SKM-1 (cell line): Measurements from ENCODE around the gene SBSN.

Experiments used
- DNase-seq: peaks from one replicate; lab custom pipeline; 2025; ENCODE audit not compliant: unreplicated experiment; lab: John Stamatoyannopoulos, UW

SBSN gene

GRCh38 chr19:35508129-35508528, 20.0 kb downstream of the SBSN start:
- no peak for DNase-seq

GRCh38 chr19:35507561-35507960, 20.6 kb downstream of the SBSN start:
- no peak for DNase-seq

DNA sequence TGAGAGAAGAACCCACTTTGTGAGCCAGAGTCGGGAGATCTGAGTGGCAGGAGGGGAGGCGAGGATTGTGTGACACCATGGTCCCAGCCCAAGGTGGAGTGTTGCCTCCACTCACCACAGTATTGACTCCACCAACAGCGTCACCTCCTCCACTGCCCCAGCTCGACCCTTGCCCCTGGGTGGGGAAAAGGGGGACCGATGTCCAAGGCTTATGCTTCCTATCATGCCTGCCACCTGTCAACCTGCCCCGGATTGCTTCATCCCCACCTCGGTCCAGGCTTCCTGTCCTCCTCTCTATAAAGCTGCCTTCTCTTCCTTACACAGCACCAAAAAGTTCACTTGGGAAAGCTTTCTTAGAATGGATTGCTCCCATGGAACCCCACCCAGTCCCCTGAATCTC, 22.1 kb downstream of the SBSN start:
- DNase-seq, result no peak

DNA sequence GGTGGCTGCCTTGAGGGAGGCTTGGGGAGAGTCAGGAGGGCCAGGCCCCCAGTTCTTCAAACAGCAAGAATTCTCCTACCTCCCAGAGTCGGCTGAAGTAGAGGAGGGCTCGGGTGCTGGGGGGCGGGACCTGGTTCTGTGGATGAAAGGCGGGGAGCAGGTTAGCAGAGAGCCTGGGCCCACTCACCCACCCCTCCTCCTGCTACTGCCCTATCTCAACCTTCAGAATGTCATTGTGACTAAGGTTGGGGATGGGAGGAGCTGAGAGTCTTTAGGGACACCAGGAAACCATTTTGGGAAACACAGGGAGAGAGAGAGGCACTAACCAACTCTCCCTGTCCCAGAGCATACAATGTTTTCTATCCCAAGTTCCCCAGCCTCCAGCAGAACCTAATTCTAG, 25.4 kb downstream of the SBSN start:
- DNase-seq, result no peak

- DNase-seq, result no peak
Observed at GRCh38 chr19:35501684-35502083, 26.4 kb downstream of the SBSN start.

GRCh38 chr19:35500611-35501010, 27.5 kb downstream of the SBSN start:
- no peak for DNase-seq

GRCh38 chr19:35498984-35499527, 29.1 kb downstream of the SBSN start:
- no peak for DNase-seq

- DNase-seq, result no peak
Observed at GRCh38 chr19:35498220-35498619, 29.9 kb downstream of the SBSN start.

GRCh38 chr19:35497406-35497805, 30.7 kb downstream of the SBSN start:
- DNase-seq, result no peak

- peak; percentile 38 for DNase-seq
Observed at GRCh38 chr19:35495107-35496064, 32.7 kb downstream of the SBSN start.

DNA sequence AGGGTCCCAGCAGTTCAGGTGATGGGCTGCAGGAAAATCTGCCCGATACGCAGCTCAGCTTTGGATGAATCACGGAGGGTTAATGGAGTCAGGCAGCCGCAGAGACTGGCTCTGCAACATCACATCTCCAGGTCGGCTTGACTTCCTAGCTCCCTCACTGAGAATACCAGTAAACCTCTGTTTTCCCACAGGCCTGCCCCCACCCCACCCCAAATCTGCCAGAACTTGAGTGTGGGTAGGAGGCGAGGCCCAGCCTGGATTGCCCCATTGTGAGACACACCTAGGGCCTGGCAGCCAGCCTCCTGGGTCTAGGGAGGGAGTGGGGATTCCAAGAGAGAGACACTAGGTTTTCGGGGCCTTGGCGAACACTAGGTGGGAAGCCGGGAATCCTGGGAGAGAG, 34.1 kb downstream of the SBSN start:
- no peak for DNase-seq

DNA sequence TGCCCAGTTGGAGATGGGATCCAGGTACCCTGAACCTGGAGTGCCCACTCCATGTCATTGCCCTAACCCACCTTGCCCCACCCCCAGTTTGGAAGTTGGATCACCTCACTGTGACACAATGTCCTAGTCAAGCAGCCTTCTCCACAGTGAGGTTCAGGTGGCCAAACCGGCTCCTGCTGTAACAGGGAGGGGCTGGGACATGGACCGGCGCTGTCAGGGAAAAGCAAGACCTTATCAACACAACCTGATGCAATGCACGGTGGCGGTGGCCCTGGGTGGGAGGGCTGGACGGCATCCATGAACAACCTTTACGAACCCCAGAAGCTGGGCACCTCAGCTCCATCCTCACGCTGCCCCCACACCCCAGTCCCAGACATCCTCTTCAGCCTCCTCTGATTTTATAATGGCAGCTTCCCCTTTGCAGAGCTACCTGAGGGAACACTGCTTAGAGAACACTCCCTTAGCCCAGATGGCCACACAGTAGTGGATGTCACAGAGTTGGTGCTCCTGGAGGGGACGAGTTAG, 36.2 kb downstream of the SBSN start:
- DNase-seq, result no peak

DNA sequence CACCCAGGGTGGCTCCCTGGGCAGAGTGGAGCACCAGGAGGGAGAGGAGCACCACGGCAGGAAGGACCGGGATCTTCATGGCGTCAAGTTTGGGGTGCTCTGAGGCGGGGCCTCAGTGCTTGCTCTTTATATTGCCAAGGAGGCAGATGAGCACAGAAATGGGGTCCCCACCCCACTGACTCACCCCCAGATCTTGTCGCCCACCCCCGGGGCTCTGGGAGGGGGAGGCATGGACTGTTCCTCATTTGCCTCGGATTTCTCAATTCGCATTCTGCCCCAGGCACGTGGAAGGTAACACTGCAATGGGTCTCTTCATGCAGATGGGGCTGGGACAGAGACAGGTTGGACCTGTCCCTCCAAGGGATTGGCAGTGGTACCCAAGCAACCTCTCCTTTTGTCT, 37.7 kb downstream of the SBSN start, which contains the start of gene KRTDAP:
TSS of gene KRTDAP (minus strand) at position 101 of the 400 bp plus-strand sequence. CDS start at position 79, 22 bp downstream.
- no peak for DNase-seq

DNA sequence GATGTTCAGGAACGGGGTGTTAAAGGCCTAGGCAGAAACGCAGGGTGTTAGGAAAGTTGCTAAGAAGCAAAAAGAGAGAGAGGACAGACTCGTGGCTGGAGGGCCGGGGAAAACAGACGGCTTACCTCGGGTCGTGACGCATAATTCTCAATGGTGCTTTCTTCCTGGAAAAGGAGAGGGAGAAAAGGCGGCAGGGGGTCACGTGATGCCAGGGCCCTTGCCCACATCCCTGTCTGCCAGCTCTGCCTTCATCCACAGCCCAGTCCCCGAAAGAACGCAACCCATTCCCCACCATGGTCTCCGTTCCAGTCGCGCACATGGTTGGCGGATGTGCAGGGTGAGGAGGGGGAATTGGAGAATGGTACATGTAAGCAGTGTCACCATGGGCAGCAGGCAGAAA, 39.4 kb downstream of the SBSN start:
- no peak for DNase-seq

DNA sequence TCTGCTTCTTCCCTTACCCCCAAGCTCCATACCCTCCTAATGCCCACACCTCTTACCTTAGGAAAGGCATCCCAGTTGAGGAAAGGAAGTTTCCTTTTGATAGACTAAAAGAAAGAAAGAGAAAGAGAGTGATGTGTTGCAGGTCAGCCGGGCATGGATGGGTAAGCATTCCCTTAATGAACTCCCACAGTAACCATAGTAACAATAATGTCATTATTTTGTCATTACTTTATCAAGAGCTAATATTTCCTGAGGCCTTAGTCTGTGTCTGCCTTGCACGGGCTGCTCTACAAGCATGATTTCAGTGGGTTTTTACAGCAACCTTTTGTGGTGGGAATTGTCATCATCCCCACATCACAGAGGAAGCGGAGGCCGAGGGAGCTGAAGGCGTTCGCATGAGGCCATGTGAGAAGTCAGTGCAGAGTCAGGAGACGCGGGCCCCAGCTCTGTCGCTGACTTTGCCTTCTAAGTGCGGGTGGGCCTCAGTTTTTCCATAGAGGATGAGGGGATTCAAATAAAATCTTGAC, 40.4 kb downstream of the SBSN start:
- no peak for DNase-seq

DNA sequence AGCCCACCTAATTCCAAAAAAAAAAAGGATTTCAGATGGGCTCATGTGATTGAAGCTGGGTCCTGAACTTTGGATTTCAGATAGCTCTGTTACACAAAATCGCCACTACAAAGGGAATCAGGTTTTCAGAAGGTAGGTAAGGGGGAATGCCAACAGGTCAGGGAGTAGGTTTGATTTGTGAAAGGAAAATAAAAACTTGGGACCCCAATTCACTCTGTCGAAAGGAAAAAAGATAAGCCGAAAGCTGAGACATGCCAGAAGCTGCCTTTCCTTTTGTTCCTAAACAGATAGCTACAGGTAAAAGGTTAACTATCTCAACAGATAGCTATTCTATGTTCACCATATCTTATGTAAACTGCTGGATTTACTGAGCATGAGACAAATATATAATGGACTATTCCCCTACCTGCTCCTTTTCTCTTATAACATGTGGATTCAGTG, 41.8 kb downstream of the SBSN start:
- no peak for DNase-seq

DNA sequence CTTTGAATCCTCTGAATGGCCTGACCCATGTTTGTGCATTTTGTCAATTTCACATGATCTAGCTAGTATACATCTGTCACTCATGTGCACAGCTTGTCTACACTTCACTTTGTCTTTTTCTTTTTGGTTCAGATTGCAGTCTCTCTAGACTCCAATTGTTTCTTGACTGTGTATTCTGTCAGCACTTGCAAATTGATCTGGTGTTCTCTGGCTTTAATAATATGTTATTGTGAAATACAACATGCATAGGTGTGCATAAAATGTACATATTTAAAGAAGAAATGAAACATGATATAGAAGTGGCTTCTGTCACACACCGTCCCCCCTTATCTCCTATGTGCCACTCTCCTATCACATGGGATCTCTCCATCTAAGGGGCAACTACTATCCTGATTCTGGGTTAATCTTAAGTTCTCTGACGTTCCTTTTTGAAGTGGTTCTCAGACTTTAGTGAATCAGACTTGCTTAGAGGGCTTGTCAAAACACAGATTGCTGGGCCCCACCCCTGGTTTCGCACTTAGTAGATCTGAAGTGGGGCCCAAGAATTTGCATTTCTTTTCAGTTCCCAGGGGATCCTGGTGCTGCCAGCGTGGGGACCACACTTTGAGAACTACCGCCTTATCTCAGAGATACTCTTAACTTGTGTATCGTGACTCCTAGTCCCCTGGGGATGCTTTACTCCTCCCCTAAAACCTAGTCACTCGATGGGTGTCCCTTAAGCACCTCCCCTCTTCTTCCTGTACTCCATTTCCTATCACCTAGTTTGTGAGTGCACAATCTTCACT, 43.7 kb downstream of the SBSN start:
- no peak for DNase-seq

GRCh38 chr19:35483089-35483488, 45.0 kb downstream of the SBSN start:
- DNase-seq, result no peak

DNA sequence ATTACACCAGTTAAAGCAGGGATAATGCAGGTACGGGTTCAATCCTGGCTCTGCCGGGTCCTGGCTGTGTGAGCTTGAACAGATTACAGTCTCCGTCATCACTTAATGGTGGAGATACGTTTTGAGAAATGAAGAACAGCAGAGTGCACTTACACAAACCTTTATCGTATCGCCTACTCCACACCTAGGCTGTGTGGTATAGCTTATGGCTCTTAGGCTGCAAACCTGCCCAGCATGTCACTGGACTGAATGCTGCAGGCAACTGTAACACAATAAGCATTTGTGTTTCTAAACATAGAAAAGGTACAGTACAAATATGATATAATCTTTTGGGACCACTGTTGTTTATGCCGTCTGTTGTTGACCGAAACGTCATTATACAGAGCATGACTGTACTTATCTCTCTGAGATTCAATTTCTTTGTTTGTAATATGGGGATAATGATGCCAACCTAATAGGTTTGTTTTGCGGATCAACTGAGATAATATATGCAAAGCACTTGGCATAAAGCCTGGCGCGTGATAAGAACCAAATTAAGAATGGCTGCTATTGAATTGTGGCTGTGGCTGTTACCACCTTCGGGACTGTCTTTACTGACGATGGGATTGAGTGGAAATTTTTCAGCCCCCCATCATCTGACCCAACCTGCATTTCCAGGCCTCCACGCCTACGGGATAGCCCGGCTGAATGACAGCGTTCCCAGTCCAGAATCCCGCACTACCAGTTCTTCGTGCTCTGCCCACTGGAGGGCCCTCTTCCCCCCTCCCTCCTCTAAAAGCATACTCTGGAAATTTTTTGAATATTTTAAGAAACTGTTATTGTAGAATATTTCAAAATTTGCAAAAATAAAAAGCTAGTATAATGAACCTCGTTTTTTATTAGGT, 49.1 kb downstream of the SBSN start:
- no peak for DNase-seq

DNA sequence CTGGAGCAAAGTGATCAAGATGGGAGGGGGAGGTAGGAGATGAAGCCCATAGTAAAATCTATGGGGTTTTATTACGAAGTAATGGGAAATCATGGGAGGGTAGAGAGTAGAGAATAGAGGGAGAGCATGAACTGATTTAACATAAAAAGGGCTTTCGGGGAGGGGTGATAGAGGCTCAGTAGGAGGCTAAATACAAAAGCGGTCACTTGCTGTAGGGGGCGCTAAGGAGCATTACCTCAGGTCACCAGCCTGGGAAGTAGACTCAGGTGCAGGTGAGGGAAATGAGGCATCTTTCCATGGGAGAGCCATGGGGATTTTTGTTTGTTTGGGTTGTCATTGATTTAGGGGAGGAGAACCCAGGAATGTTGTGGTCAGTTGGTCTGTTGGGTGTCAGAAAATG, 52.0 kb downstream of the SBSN start:
- no peak for DNase-seq
